Adipose tissue (tissue), 3 donors: ENCODE measurements around the gene EPB41L4B. TPM values are rescaled to one million over a fixed set of nuclear protein-coding genes. Genes with fewer than 3 reads are reported as not detected.

ENCODE experiments used
- H3K27ac ChIP-seq: one replicate; pipeline ENCODE4 v1.5.1; 2013; ENCODE audit warnings: low read depth, low read length
- WGBS, 3 donors: extraction: QIAGEN DNeasy Blood & Tissue Kit; methylation state at CpG; one replicate each; pipeline ENCODE4 v1.1.7; 2013; 5-methylcytosine and 5-hydroxymethylcytosine counted together
- polyA plus RNA-seq, 3 donors: library from polyadenylated mRNA; stranded (reverse); fragments of 200-250 nt; gene quantifications; one replicate each; pipeline ENCODE4 v1.2.3, GENCODE V29; 2013
- donor health status: healthy with polysubstance abuse.
- donor health status: Bipolar disorder and iron deficiency.
- donor health status: healthy.

Gene EPB41L4B
- polyA plus RNA-seq, 3 donors: 6.7 to 129 (median 34.7) TPM

GRCh38 chr9:109328978-109329637 is 8.2 kb upstream of the EPB41L4B start:
- no peak overlapping the region for H3K27ac ChIP-seq
- 19 to 45% (median 38%) methylated on average over 12 of the region's 12 CpGs for WGBS, 3 donors

- no peak overlapping the region for H3K27ac ChIP-seq
These were observed 4.2 kb upstream of the EPB41L4B start for GRCh38 chr9:109325089-109325488.

GRCh38 chr9:109323771-109324170 is 2.9 kb upstream of the EPB41L4B start:
- H3K27ac ChIP-seq: no peak overlapping the region
- 74 to 83% (median 78%) methylated on average over 3 of the region's 3 CpGs for WGBS, 3 donors

GRCh38 chr9:109321727-109322126 is 868 bp upstream of the EPB41L4B start:
- H3K27ac ChIP-seq: no peak overlapping the region
- 57 to 80% (median 62%) methylated on average over 5 of the region's 5 CpGs for WGBS, 3 donors

- WGBS, 3 donors: 0 to 1% (median 1%) methylated on average over 9 to 74 of the region's 77 CpGs
These were observed 523 bp downstream of the EPB41L4B start for GRCh38 chr9:109320331-109320741.

GRCh38 chr9:109319626-109320241 is 1.1 kb downstream of the EPB41L4B start:
- WGBS, 3 donors: 2 to 6% (median 5%) methylated on average over 25 to 42 of the region's 42 CpGs
- no peak overlapping the region for H3K27ac ChIP-seq

More at GRCh38 chr9:109320331-109320741, 523 bp downstream of the EPB41L4B start:
- no peak overlapping the region for H3K27ac ChIP-seq

GRCh38 chr9:109319017-109319625 is 1.7 kb downstream of the EPB41L4B start:
- 4 to 10% (median 9%) methylated on average over 36 to 41 of the region's 41 CpGs for WGBS, 3 donors
- no peak overlapping the region for H3K27ac ChIP-seq

- WGBS, 3 donors: 29 to 42% (median 36%) methylated on average over 13 of the region's 13 CpGs
- H3K27ac ChIP-seq: no peak overlapping the region
These were observed 2.7 kb downstream of the EPB41L4B start for GRCh38 chr9:109317979-109318741.

- WGBS, 3 donors: 51 to 78% (median 65%) methylated on average over 13 of the region's 13 CpGs
These were observed 3.4 kb downstream of the EPB41L4B start for GRCh38 chr9:109317311-109317978.

GRCh38 chr9:109316207-109316640 is 4.6 kb downstream of the EPB41L4B start:
- WGBS, 3 donors: 11 to 62% (median 58%) methylated on average over 12 of the region's 12 CpGs
- H3K27ac ChIP-seq: no peak overlapping the region

More at GRCh38 chr9:109317311-109317978, 3.4 kb downstream of the EPB41L4B start:
- H3K27ac ChIP-seq: no peak overlapping the region

- 37 to 59% (median 52%) methylated on average over 7 of the region's 7 CpGs for WGBS, 3 donors
- no peak overlapping the region for H3K27ac ChIP-seq
These were observed 5.2 kb downstream of the EPB41L4B start for GRCh38 chr9:109315480-109316206.

- 39 to 60% (median 50%) methylated on average over 13 of the region's 13 CpGs for WGBS, 3 donors
- no peak overlapping the region for H3K27ac ChIP-seq
These were observed 6.8 kb downstream of the EPB41L4B start for GRCh38 chr9:109314011-109314531.

GRCh38 chr9:109313351-109313750 is 7.5 kb downstream of the EPB41L4B start:
- WGBS, 3 donors: 55 to 71% (median 62%) methylated on average over 4 of the region's 4 CpGs
- no peak overlapping the region for H3K27ac ChIP-seq

GRCh38 chr9:109312783-109313182 is 8.1 kb downstream of the EPB41L4B start:
- H3K27ac ChIP-seq: no peak overlapping the region
- WGBS, 3 donors: 70 to 83% (median 82%) methylated on average over 7 of the region's 7 CpGs

- 52 to 69% (median 63%) methylated on average over 7 of the region's 7 CpGs for WGBS, 3 donors
- no peak overlapping the region for H3K27ac ChIP-seq
These were observed 9.1 kb downstream of the EPB41L4B start for GRCh38 chr9:109311731-109312130.

- 66 to 71% (median 70%) methylated on average over 5 of the region's 5 CpGs for WGBS, 3 donors
- no peak overlapping the region for H3K27ac ChIP-seq
These were observed 9.6 kb downstream of the EPB41L4B start for GRCh38 chr9:109311286-109311685.

GRCh38 chr9:109310486-109310901 is 10.4 kb downstream of the EPB41L4B start:
- WGBS, 3 donors: 53% methylated on average over 7 of the region's 7 CpGs
- no peak overlapping the region for H3K27ac ChIP-seq
